Keratinocyte (primary cell): ENCODE data around the gene SMIM30. TPM values are rescaled to one million over a fixed set of nuclear protein-coding genes. Genes with fewer than 3 reads are reported as not detected.
"Not testable (repeated sequence)": the region's sequence is repeated elsewhere in the genome, so short reads cannot be mapped to it uniquely, and the experiment has no call there.

Experiments
- DNase-seq: peaks from one replicate; pipeline ENCODE4 v3.0.0-alpha.2; 2011; ENCODE audit warnings: low read depth, missing footprints, low spot score
- FAIRE-seq: peaks from 2 replicates; lab custom pipeline; 2011; peaks lifted over from hg19 to GRCh38; lab: Jason Lieb, UNC
- H2AFZ ChIP-seq: 2 replicates; pipeline ENCODE4 v1.6.0; 2012; ENCODE audit warnings: low read length, control low read depth, inconsistent platforms; ENCODE audit not compliant: control insufficient read depth
- H3K27ac ChIP-seq: 2 replicates; pipeline ENCODE4 v1.5.1; 2011; ENCODE audit warnings: low read length; ENCODE audit not compliant: control insufficient read depth, insufficient read depth
- H3K27me3 ChIP-seq: 3 replicates; pipeline ENCODE4 v1.6.0; 2011; ENCODE audit warnings: low read length; ENCODE audit not compliant: control insufficient read depth, insufficient read depth; ENCODE audit errors: extremely low read depth
- H3K36me3 ChIP-seq, 2 experiments: 2 replicates in 1 of 2; 3 replicates in 1 of 2; pipeline ENCODE4 v1.5.1; 2011; ENCODE audit warnings: low read length in 2 of 2, mild to moderate bottlenecking in 1 of 2; ENCODE audit not compliant: control insufficient read depth in 2 of 2, insufficient read depth in 2 of 2; ENCODE audit errors: extremely low read depth in 1 of 2
- H3K4me1 ChIP-seq: 3 replicates; pipeline ENCODE4 v1.5.1; 2011; ENCODE audit warnings: low read length; ENCODE audit not compliant: control insufficient read depth, insufficient read depth; ENCODE audit errors: extremely low read depth
- H3K4me2 ChIP-seq: 3 replicates; pipeline ENCODE4 v1.6.0; 2011; ENCODE audit warnings: low read depth, low read length; ENCODE audit not compliant: control insufficient read depth, insufficient read depth; ENCODE audit errors: extremely low read depth
- H3K4me3 ChIP-seq, 3 experiments: fragments of 200-600 bp in 1 of 3; sonication (generic) in 1 of 3; 2 replicates in 2 of 3; 3 replicates in 1 of 3; pipeline ENCODE4 v1.5.1; 2011 to 2016; ENCODE audit warnings: low read length in 3 of 3, mild to moderate bottlenecking in 3 of 3, control low read depth in 2 of 3, inconsistent platforms in 1 of 3, low read depth in 1 of 3, mixed read lengths in 1 of 3, mixed run types in 1 of 3, moderate library complexity in 1 of 3; ENCODE audit not compliant: control insufficient read depth in 2 of 3, insufficient read depth in 2 of 3; ENCODE audit errors: extremely low read depth in 1 of 3
- H3K79me2 ChIP-seq: 2 replicates; pipeline ENCODE4 v1.6.0; 2012; ENCODE audit warnings: low read length; ENCODE audit not compliant: control insufficient read depth, insufficient read depth
- H3K9ac ChIP-seq: 3 replicates; pipeline ENCODE4 v1.6.0; 2011; ENCODE audit warnings: low read length; ENCODE audit not compliant: control insufficient read depth, insufficient read depth; ENCODE audit errors: extremely low read depth
- H3K9me1 ChIP-seq: 3 replicates; pipeline ENCODE4 v1.6.0; 2011; ENCODE audit warnings: low read length; ENCODE audit not compliant: control insufficient read depth, insufficient read depth; ENCODE audit errors: extremely low read depth
- H3K9me3 ChIP-seq: 2 replicates; pipeline ENCODE4 v1.5.1; 2012; ENCODE audit warnings: low read depth, low read length; ENCODE audit not compliant: control insufficient read depth
- H4K20me1 ChIP-seq: 3 replicates; pipeline ENCODE4 v1.6.0; 2011; ENCODE audit warnings: low read length; ENCODE audit not compliant: control insufficient read depth, insufficient read depth; ENCODE audit errors: extremely low read depth
- CTCF ChIP-seq, 3 experiments: IDR thresholded peaks in 1 of 3; conservative IDR thresholded peaks in 1 of 3; optimal IDR thresholded peaks in 1 of 3; 2 replicates in 2 of 3; 3 replicates in 1 of 3; pipeline versions ENCODE3 to v1.5.1; 2011; ENCODE audit warnings: low read length in 3 of 3, mild to moderate bottlenecking in 3 of 3, moderate library complexity in 2 of 3, control low read depth in 1 of 3, inconsistent platforms in 1 of 3; ENCODE audit not compliant: insufficient read depth in 2 of 3; ENCODE audit errors: extremely low read depth in 1 of 3
- EZH2 ChIP-seq: IDR thresholded peaks from one replicate; pipeline ENCODE4 v1.6.1; 2012; ENCODE audit warnings: inconsistent platforms, mild to moderate bottlenecking, low read length, moderate library complexity
- dilution Hi-C: fragments of 300-500 bp; cut with MboI; formaldehyde crosslinking; loops from one replicate; pipeline ENCODE4 v1.7.0; 2020; ENCODE audit warnings: low sequenced_read_pairs; ENCODE audit not compliant: extremely low pct_ligation_motif_present
- polyA minus RNA-seq, 3 experiments: library from RNA; depleted of rRNA, polyadenylated mRNA; stranded (reverse); fragments of >200 nt; gene quantifications; 1 replicate in 1 of 3; 2 replicates in 1 of 3; 3 replicates in 1 of 3; pipeline ENCODE4 v1.2.3, GENCODE V29; 2011
- polyA plus RNA-seq, 5 experiments: library from polyadenylated mRNA; depleted of rRNA in 3 of 5; stranded (reverse) in 3 of 5; stranded (forward) in 1 of 5; unstranded in 1 of 5; fragments of >200 nt; gene quantifications; 1 replicate in 1 of 5; 2 replicates in 3 of 5; 3 replicates in 1 of 5; pipeline versions ENCODE4 v1.2.1 to v1.2.3, GENCODE V29; 2011 to 2012; ENCODE audit warnings: missing spikeins in 2 of 5, low read depth in 1 of 5, low replicate concordance in 1 of 5

The SMIM30 gene
- polyA plus RNA-seq (57.5 to 94.5 TPM (median 77.5 TPM) in 3 replicates), polyA minus RNA-seq (18.6 to 27.9 TPM (median 26.5 TPM) in 3 replicates)
- 19.4 TPM for polyA plus RNA-seq (2011; ENCODE audit: low read depth)
- 61.1 and 114 TPM in 2 replicates for polyA plus RNA-seq (2011; cell fraction: cytosol; rRNA removed)
- polyA plus RNA-seq (2011; cell fraction: nucleus; rRNA removed), result 21.9 and 23.3 TPM in 2 replicates
- polyA plus RNA-seq (2012; ENCODE audit: low replicate concordance), result 37.0 and 55.9 TPM in 2 replicates
- polyA minus RNA-seq (2011; cell fraction: cytosol; rRNA and poly(A)+ RNA removed), result 19.6 TPM
- polyA minus RNA-seq (2011; cell fraction: nucleus; rRNA and poly(A)+ RNA removed), result 3.9 and 8.4 TPM in 2 replicates

- H3K9me3 ChIP-seq, result no peaks in the 10 kb centered on the region
- peaks cover 2% of the 10 kb centered on the region for H3K79me2 ChIP-seq
- peaks cover 11% of the 10 kb centered on the region for H3K4me1 ChIP-seq
- H3K36me3 ChIP-seq, result no peaks in the 10 kb centered on the region
- peak within 1 kb of the TSS; percentile 87 for H2AFZ ChIP-seq
- dilution Hi-C loops, result no loop called here
- H4K20me1 ChIP-seq, result no peaks in the 10 kb centered on the region
- TF ChIP-seq CTCF (optimal IDR thresholded peaks at IDR 0.05 in 1 of 3, IDR thresholded peaks at IDR 0.05 in 1 of 3, conservative IDR thresholded peaks at IDR 0.05 in 1 of 3; ENCODE audit: extremely low read depth in 1 of 3, insufficient read depth in 2 of 3, low read length in 3 of 3) (peak in 1 of 3 experiments; percentile 6), EZH2 (no peak)
- H3K4me3 ChIP-seq, result peak within 1 kb of the TSS; percentile 60 to 92 (median 90)
- peak; percentile 85 for FAIRE-seq
- peak within 1 kb of the TSS; percentile 79 for H3K4me2 ChIP-seq
- H3K9me1 ChIP-seq, result no peaks in the 10 kb centered on the region
- H3K27me3 ChIP-seq, result no peaks in the 10 kb centered on the region
- no peak for DNase-seq
- peak within 1 kb of the TSS; percentile 77 for H3K9ac ChIP-seq
- peak within 1 kb of the TSS; percentile 83 for H3K27ac ChIP-seq
These were observed at the start of gene SMIM30 for GRCh38 chr7:113118074-113118959. TSS of gene SMIM30 (minus strand) at chr7:113118554. CDS start at chr7:113117578, 976 bp downstream.

- H4K20me1 ChIP-seq, H3K9me3 ChIP-seq, H3K36me3 ChIP-seq, FAIRE-seq, H3K4me3 ChIP-seq, H3K27ac ChIP-seq, dilution Hi-C loops, H3K9ac ChIP-seq, DNase-seq, H2AFZ ChIP-seq, H3K27me3 ChIP-seq, H3K9me1 ChIP-seq, H3K4me2 ChIP-seq, H3K4me1 ChIP-seq, H3K79me2 ChIP-seq: not testable (repeated sequence)
These were observed 47.8 kb upstream of the SMIM30 start for GRCh38 chr7:113166176-113166575.
